Endodermal cell (in vitro differentiated cells): Measurements from ENCODE around the gene TASOR2. TPM values are rescaled to one million over a fixed set of nuclear protein-coding genes. Genes with fewer than 3 reads are reported as not detected.

ENCODE experiments used
- DNase-seq: peaks from one replicate; pipeline ENCODE4 v3.0.0-alpha.2; 2017
- H3K27ac ChIP-seq: 2 replicates; pipeline ENCODE4 v1.5.1; 2013; ENCODE audit warnings: mild to moderate bottlenecking, low read depth, low read length, moderate library complexity
- H3K27me3 ChIP-seq: 2 replicates; pipeline ENCODE4 v1.6.1; 2013; ENCODE audit warnings: mild to moderate bottlenecking, low read length, moderate library complexity; ENCODE audit not compliant: insufficient read depth, control insufficient read depth, poor library complexity, severe bottlenecking
- H3K36me3 ChIP-seq: 2 replicates; pipeline ENCODE4 v1.7.0; 2013; ENCODE audit warnings: mild to moderate bottlenecking, low read length, moderate library complexity; ENCODE audit not compliant: control insufficient read depth, insufficient read depth
- H3K4me1 ChIP-seq: one replicate; pipeline ENCODE4 v1.7.0; 2013; ENCODE audit warnings: low read length; ENCODE audit not compliant: control insufficient read depth, insufficient read depth
- H3K4me3 ChIP-seq: 2 replicates; pipeline ENCODE4 v1.5.1; 2013; ENCODE audit warnings: mild to moderate bottlenecking, low read length, moderate library complexity
- H3K9ac ChIP-seq: 2 replicates; pipeline ENCODE4 v1.6.1; 2013; ENCODE audit warnings: mild to moderate bottlenecking, low read length, moderate library complexity; ENCODE audit not compliant: poor library complexity, severe bottlenecking; ENCODE audit errors: extremely low read depth
- H3K9me3 ChIP-seq: 2 replicates; pipeline ENCODE4 v1.6.1; 2013; ENCODE audit warnings: mild to moderate bottlenecking, low read length, moderate library complexity; ENCODE audit not compliant: control insufficient read depth
- H3K27ac Mint-ChIP-seq: 2 replicates; pipeline ENCODE4 v1.8.0; 2020; ENCODE audit warnings: mixed read lengths
- H3K27me3 Mint-ChIP-seq: 2 replicates; pipeline ENCODE4 v1.8.0; 2021; ENCODE audit warnings: mild to moderate bottlenecking, mixed read lengths; ENCODE audit not compliant: insufficient read depth
- H3K36me3 Mint-ChIP-seq: 2 replicates; pipeline ENCODE4 v1.8.0; 2020; ENCODE audit warnings: low read depth, mixed read lengths
- H3K4me1 Mint-ChIP-seq: 2 replicates; pipeline ENCODE4 v1.8.0; 2020; ENCODE audit warnings: mixed read lengths
- H3K4me3 Mint-ChIP-seq: 2 replicates; pipeline ENCODE4 v1.8.0; 2020; ENCODE audit warnings: mild to moderate bottlenecking, moderate library complexity, mixed read lengths
- H3K9me3 Mint-ChIP-seq: 2 replicates; pipeline ENCODE4 v1.8.0; 2020; ENCODE audit warnings: mild to moderate bottlenecking, mixed read lengths
- CTCF ChIP-seq: fragments of 200-600 bp; sonication (generic); conservative IDR thresholded peaks from 2 replicates; pipeline ENCODE4 v1.5.0; 2021; ENCODE audit warnings: antibody characterized with exemption, mild to moderate bottlenecking
- WGBS, 2 experiments: methylation state at CpG; one replicate each; pipeline versions ENCODE4 v1.1.5 to v1.1.7; 2013; ENCODE audit warnings: missing lambda C conversion rate in 2 of 2, mixed read lengths in 1 of 2; ENCODE audit not compliant: insufficient coverage in 1 of 2, insufficient read length in 1 of 2; 5-methylcytosine and 5-hydroxymethylcytosine counted together
- total RNA-seq, 2 donors: library from RNA; stranded (reverse); fragmentation: NEBNext Ultra II Directional in 1 of 2; extraction: Animal tissue kit (Norgen Biotek cat#: 25700) in 1 of 2; gene quantifications; 2 replicates in 1 of 2; 3 replicates in 1 of 2; pipeline ENCODE4 v1.2.1, GENCODE V29; 2021

TASOR2 gene
- total RNA-seq, 2 donors from 2014 or later = 47.1 to 53.0 TPM

GRCh38 chr10:5694573-5694972 is 9.9 kb downstream of the TASOR2 start:
- H3K27ac Mint-ChIP-seq = no peak overlapping the region
- Histone ChIP-seq H3K4me1 (peaks cover 11% of the 10 kb centered on the region), H3K9ac (no peak overlapping the region), H3K27ac (no peak overlapping the region), H3K9me3 (no peaks in the 10 kb centered on the region), H3K36me3 (no peaks in the 10 kb centered on the region), H3K27me3 (no peaks in the 10 kb centered on the region), H3K4me3 (no peak overlapping the region)
- H3K36me3 Mint-ChIP-seq = no peaks in the 10 kb centered on the region
- no peak for DNase-seq
- H3K9me3 Mint-ChIP-seq = no peaks in the 10 kb centered on the region
- no peak for TF ChIP-seq CTCF
- H3K27me3 Mint-ChIP-seq = no peaks in the 10 kb centered on the region
- 96 to 100% methylated on average over 1 of the region's 1 CpG for WGBS, 2 experiments
- peaks cover 52% of the 10 kb centered on the region for H3K4me1 Mint-ChIP-seq
- no peak overlapping the region for H3K4me3 Mint-ChIP-seq

- H3K36me3 ChIP-seq = no peaks in the 10 kb centered on the region
- Mint-ChIP-seq H3K9me3 (no peaks in the 10 kb centered on the region), H3K27me3 (no peaks in the 10 kb centered on the region), H3K27ac (no peak overlapping the region), H3K36me3 (no peaks in the 10 kb centered on the region), H3K4me3 (peak overlapping the region; percentile 20), H3K4me1 (peaks cover 44% of the 10 kb centered on the region)
- H3K9me3 ChIP-seq = no peaks in the 10 kb centered on the region
- no peak for DNase-seq
- peak overlapping the region; percentile 37 for H3K4me3 ChIP-seq
- no peak overlapping the region for H3K9ac ChIP-seq
- H3K27me3 ChIP-seq = no peaks in the 10 kb centered on the region
- TF ChIP-seq CTCF = no peak
- peaks cover 5% of the 10 kb centered on the region for H3K4me1 ChIP-seq
- H3K27ac ChIP-seq = no peak overlapping the region
- WGBS, 2 experiments = 77% methylated on average over 2 of the region's 2 CpGs; no CpG with 5 or more reads in 1 of the 2 experiments
Observed at GRCh38 chr10:5697342-5697741, 12.7 kb downstream of the TASOR2 start.

DNA sequence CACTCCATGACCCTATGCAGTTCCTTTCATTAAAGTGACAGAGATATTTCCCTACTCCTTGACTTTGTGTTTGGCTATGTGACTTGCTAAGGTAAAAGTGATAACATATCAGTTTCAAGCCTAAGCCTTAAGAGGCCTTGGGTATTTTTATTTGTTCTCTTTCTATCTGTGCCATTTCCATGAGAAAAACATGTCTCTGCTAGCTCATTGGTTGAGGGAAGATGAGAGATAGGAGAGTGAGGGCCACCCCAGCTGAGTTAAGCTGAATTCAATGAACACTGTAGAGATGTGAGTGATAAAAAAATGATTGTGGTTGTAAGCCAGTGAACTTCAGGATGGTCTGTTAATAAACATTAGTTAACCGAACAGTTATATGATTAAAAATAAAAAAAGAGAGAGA is 13.4 kb downstream of the TASOR2 start:
- no peaks in the 10 kb centered on the region for H3K27me3 ChIP-seq
- Mint-ChIP-seq H3K4me1 (peaks cover 41% of the 10 kb centered on the region), H3K36me3 (no peaks in the 10 kb centered on the region), H3K27ac (peak overlapping the region; percentile 11), H3K9me3 (no peaks in the 10 kb centered on the region), H3K27me3 (no peaks in the 10 kb centered on the region), H3K4me3 (peak overlapping the region; percentile 2)
- H3K4me1 ChIP-seq = peaks cover 5% of the 10 kb centered on the region
- H3K9ac ChIP-seq = no peak overlapping the region
- no peaks in the 10 kb centered on the region for H3K9me3 ChIP-seq
- no peaks in the 10 kb centered on the region for H3K36me3 ChIP-seq
- peak overlapping the region; percentile 37 for H3K4me3 ChIP-seq
- H3K27ac ChIP-seq = no peak overlapping the region
- no peak for DNase-seq
- TF ChIP-seq CTCF = no peak
- WGBS, 2 experiments = no CpG with 5 or more reads among the region's 1 CpG
